ENCODE data around the gene SLC35G3. TPM values are rescaled to one million over a fixed set of nuclear protein-coding genes. Genes with fewer than 3 reads are reported as not detected.

SLC35G3 gene
- total and polyA plus RNA-seq, 9 donors = not detected

- TF ChIP-seq POLR2A (IDR thresholded peaks at IDR 0.05) (no peak), CTCF (IDR thresholded peaks at IDR 0.05) (peak in 1 of 3 donors; percentile 21)
- WGBS, 3 donors = 66 to 80% (median 75%) methylated on average over 18 of the region's 18 CpGs
- no peak for DNase-seq
Measured at GRCh38 chr17:35170968-35171771, 23.0 kb downstream of the SLC35G3 start.

GRCh38 chr17:35169835-35170363 lies 24.3 kb downstream of the SLC35G3 start:
- no peaks in the 10 kb centered on the region for H3K36me3 ChIP-seq
- H3K4me3 ChIP-seq = no peak overlapping the region
- no peak for DNase-seq
- H3K9me3 ChIP-seq = no peaks in the 10 kb centered on the region
- intact Hi-C loops (cut with DNase I) = loop anchor here in 1 of 4 donors (10.0 kb wide), 1 partner anchor 365 kb away; the partner anchor contains the start of gene SLFN12L
- TF ChIP-seq EP300 (IDR thresholded peaks at IDR 0.05) = no peak
- no peak for TF ChIP-seq CTCF (IDR thresholded peaks at IDR 0.05)
- no peak for TF ChIP-seq POLR2A (IDR thresholded peaks at IDR 0.05)
- no peak overlapping the region for H3K27ac ChIP-seq
- H3K27me3 ChIP-seq = no peaks in the 10 kb centered on the region
- no peaks in the 10 kb centered on the region for H3K4me1 ChIP-seq (ENCODE audit: insufficient read depth)
- 81 to 90% (median 86%) methylated on average over 17 of the region's 17 CpGs for WGBS, 3 donors

More at GRCh38 chr17:35170968-35171771, 23.0 kb downstream of the SLC35G3 start:
- no peaks in the 10 kb centered on the region for H3K36me3 ChIP-seq
- H3K4me1 ChIP-seq (ENCODE audit: insufficient read depth) = no peaks in the 10 kb centered on the region
- H3K27ac ChIP-seq = no peak overlapping the region
- H3K9me3 ChIP-seq = no peaks in the 10 kb centered on the region
- no peaks in the 10 kb centered on the region for H3K27me3 ChIP-seq
- intact Hi-C loops (cut with DNase I) = loop anchor here in 1 of 4 donors (10.0 kb wide), 1 partner anchor 364 kb away; the partner anchor contains the start of gene SLFN12L
- H3K4me3 ChIP-seq = no peak overlapping the region

- Histone ChIP-seq H3K36me3 (no peaks in the 10 kb centered on the region), H3K9me3 (no peaks in the 10 kb centered on the region), H3K4me3 (no peak overlapping the region), H3K27ac (no peak overlapping the region), H3K4me1 (ENCODE audit: insufficient read depth) (no peaks in the 10 kb centered on the region), H3K27me3 (no peaks in the 10 kb centered on the region)
- TF ChIP-seq EP300 (IDR thresholded peaks at IDR 0.05) = no peak
- TF ChIP-seq CTCF (IDR thresholded peaks at IDR 0.05) = no peak
- no peak for TF ChIP-seq POLR2A (IDR thresholded peaks at IDR 0.05)
- WGBS, 3 donors = 71 to 78% (median 75%) methylated on average over 1 of the region's 1 CpG
- intact Hi-C loops (cut with DNase I) = no loop called here
- DNase-seq = no peak
Measured at GRCh38 chr17:35167666-35168065, 26.5 kb downstream of the SLC35G3 start.

GRCh38 chr17:35167046-35167445 lies 27.1 kb downstream of the SLC35G3 start:
- no peak for TF ChIP-seq POLR2A (IDR thresholded peaks at IDR 0.05)
- TF ChIP-seq CTCF (IDR thresholded peaks at IDR 0.05) = no peak
- no peak for TF ChIP-seq EP300 (IDR thresholded peaks at IDR 0.05)

More at GRCh38 chr17:35167046-35167445, 27.1 kb downstream of the SLC35G3 start:
- Histone ChIP-seq H3K4me1 (ENCODE audit: insufficient read depth) (no peaks in the 10 kb centered on the region), H3K4me3 (no peak overlapping the region), H3K27ac (no peak overlapping the region), H3K27me3 (no peaks in the 10 kb centered on the region), H3K36me3 (no peaks in the 10 kb centered on the region), H3K9me3 (no peaks in the 10 kb centered on the region)
- DNase-seq = no peak
- intact Hi-C loops (cut with DNase I) = no loop called here
- 34 to 45% (median 41%) methylated on average over 3 of the region's 3 CpGs for WGBS, 3 donors
